Prostate gland (tissue), 2 donors: ENCODE data around the gene KCNQ1. TPM values are rescaled to one million over a fixed set of nuclear protein-coding genes. Genes with fewer than 3 reads are reported as not detected.

Experiments
- DNase-seq: peaks from one replicate; pipeline ENCODE4 v3.0.0-alpha.2; 2019; ENCODE audit warnings: low spot score
- H3K27ac ChIP-seq, 2 donors: fragments of 200-600 bp; sonication (generic); 2 replicates each; pipeline ENCODE4 v1.5.1; 2017 to 2019
- H3K27me3 ChIP-seq: fragments of 200-600 bp; sonication (generic); replicated peaks from 2 replicates; pipeline ENCODE4 v1.5.1; 2019; ENCODE audit not compliant: insufficient read depth
- H3K36me3 ChIP-seq, 2 donors: fragments of 200-600 bp; sonication (generic); 1 replicate in 1 of 2; 2 replicates in 1 of 2; pipeline versions ENCODE4 v1.5.1 to v1.8.1; 2017 to 2019
- H3K4me1 ChIP-seq: fragments of 200-600 bp; sonication (generic); replicated peaks from 2 replicates; pipeline ENCODE4 v1.5.1; 2019
- H3K4me3 ChIP-seq, 2 donors: fragments of 200-600 bp; sonication (generic); 2 replicates each; pipeline ENCODE4 v1.5.1; 2017 to 2019
- H3K9me3 ChIP-seq: fragments of 200-600 bp; sonication (generic); 2 replicates; pipeline ENCODE4 v1.5.1; 2017
- POLR2A ChIP-seq: fragments of 450-650 bp; IDR thresholded peaks from one replicate; pipeline ENCODE4 v1.6.1; 2016; ENCODE audit warnings: antibody characterized with exemption, mild to moderate bottlenecking
- POLR2AphosphoS5 ChIP-seq: sonication (generic); formaldehyde crosslinking; IDR thresholded peaks from one replicate; pipeline ENCODE4 v1.6.1; 2017; ENCODE audit warnings: antibody characterized with exemption
- WGBS: methylation state at CpG from one replicate; pipeline ENCODE4 v1.1.5; 2018; 5-methylcytosine and 5-hydroxymethylcytosine counted together
- intact Hi-C: fragments of 100-400 bp; cut with DNase I; formaldehyde crosslinking; loops from one replicate; pipeline ENCODE4 v1.14.2; 2022
- total RNA-seq, 2 donors: library from RNA; depleted of rRNA; stranded (reverse); fragments of >200 nt; gene quantifications; one replicate each; pipeline ENCODE4 v1.1.0, GENCODE V29; 2016
- TF ChIP-seq, protein P1 (sequence below), 4 experiments: fragments of 200-600 bp in 2 of 4; fragments of 450-650 bp in 2 of 4; sonication (generic) in 2 of 4; IDR thresholded peaks; 1 replicate in 3 of 4; 2 replicates in 1 of 4; pipeline ENCODE4 v1.5.1; 2016 to 2019; ENCODE audit warnings: antibody characterized with exemption in 4 of 4, mild to moderate bottlenecking in 2 of 4, moderate library complexity in 2 of 4

Gene KCNQ1
- total RNA-seq, 2 donors from 2014 or later, result 10.0 to 33.8 TPM

GRCh38 chr11:2701898-2702434 lies 257.2 kb downstream of the KCNQ1 start:
- no peaks in the 10 kb centered on the region for H3K36me3 ChIP-seq
- no peaks in the 10 kb centered on the region for H3K4me1 ChIP-seq
- H3K27ac ChIP-seq, result no peak overlapping the region
- TF ChIP-seq POLR2A (no peak), POLR2AphosphoS5 (no peak)
- TF ChIP-seq, protein P1, sequence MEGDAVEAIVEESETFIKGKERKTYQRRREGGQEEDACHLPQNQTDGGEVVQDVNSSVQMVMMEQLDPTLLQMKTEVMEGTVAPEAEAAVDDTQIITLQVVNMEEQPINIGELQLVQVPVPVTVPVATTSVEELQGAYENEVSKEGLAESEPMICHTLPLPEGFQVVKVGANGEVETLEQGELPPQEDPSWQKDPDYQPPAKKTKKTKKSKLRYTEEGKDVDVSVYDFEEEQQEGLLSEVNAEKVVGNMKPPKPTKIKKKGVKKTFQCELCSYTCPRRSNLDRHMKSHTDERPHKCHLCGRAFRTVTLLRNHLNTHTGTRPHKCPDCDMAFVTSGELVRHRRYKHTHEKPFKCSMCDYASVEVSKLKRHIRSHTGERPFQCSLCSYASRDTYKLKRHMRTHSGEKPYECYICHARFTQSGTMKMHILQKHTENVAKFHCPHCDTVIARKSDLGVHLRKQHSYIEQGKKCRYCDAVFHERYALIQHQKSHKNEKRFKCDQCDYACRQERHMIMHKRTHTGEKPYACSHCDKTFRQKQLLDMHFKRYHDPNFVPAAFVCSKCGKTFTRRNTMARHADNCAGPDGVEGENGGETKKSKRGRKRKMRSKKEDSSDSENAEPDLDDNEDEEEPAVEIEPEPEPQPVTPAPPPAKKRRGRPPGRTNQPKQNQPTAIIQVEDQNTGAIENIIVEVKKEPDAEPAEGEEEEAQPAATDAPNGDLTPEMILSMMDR (IDR thresholded peaks at IDR 0.05), result no peak
- H3K9me3 ChIP-seq, result no peaks in the 10 kb centered on the region
- intact Hi-C loops, result loop anchor here (2.0 to 5.0 kb wide), 2 partner anchors 125 to 183 kb away; partner anchors contain the start of gene CDKN1C
- no peaks in the 10 kb centered on the region for H3K27me3 ChIP-seq
- WGBS, result 97% methylated on average over 5 of the region's 5 CpGs
- H3K4me3 ChIP-seq, result no peak overlapping the region
- no peak for DNase-seq

DNA sequence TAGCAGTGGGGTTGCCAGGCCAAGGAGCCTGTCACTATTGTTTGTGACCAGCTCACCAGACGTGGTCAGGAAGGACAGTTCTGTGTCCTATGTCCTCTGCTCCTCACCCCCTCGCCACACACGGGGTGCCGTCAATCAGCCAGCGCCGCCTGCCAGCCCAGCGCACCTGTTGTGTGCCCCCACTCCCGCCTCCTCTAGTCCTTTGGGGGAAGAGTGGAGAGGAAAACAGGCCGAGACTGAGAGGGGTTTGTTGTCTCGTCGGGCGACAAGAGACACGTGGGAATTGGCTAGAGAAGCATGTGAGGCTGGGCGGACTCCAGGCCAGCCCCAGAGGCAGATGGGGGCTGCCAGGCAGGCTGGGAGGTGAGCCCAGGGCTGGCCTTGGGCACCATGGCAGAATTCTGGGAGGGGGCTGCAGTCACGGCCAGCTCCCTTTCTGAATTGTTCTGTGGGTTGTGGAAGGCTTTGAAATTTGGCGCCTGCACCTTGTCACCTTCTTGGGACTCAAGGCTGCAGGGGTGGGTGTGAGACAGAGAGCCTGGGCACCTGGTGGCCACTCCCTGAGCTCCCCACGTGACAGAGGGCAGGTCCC lies 258.1 kb downstream of the KCNQ1 start:
- TF ChIP-seq, protein P1 (IDR thresholded peaks at IDR 0.05), result no peak
- TF ChIP-seq POLR2AphosphoS5 (no peak), POLR2A (no peak)
- intact Hi-C loops, result loop anchor here (5.0 kb wide), 1 partner anchor 124 kb away; no protein-coding TSS in a partner anchor
- Histone ChIP-seq H3K27me3 (no peaks in the 10 kb centered on the region), H3K36me3 (no peaks in the 10 kb centered on the region), H3K27ac (no peak overlapping the region), H3K4me1 (no peaks in the 10 kb centered on the region), H3K4me3 (no peak overlapping the region), H3K9me3 (no peaks in the 10 kb centered on the region)
- no peak for DNase-seq
- 80% methylated on average over 17 of the region's 17 CpGs for WGBS

DNA sequence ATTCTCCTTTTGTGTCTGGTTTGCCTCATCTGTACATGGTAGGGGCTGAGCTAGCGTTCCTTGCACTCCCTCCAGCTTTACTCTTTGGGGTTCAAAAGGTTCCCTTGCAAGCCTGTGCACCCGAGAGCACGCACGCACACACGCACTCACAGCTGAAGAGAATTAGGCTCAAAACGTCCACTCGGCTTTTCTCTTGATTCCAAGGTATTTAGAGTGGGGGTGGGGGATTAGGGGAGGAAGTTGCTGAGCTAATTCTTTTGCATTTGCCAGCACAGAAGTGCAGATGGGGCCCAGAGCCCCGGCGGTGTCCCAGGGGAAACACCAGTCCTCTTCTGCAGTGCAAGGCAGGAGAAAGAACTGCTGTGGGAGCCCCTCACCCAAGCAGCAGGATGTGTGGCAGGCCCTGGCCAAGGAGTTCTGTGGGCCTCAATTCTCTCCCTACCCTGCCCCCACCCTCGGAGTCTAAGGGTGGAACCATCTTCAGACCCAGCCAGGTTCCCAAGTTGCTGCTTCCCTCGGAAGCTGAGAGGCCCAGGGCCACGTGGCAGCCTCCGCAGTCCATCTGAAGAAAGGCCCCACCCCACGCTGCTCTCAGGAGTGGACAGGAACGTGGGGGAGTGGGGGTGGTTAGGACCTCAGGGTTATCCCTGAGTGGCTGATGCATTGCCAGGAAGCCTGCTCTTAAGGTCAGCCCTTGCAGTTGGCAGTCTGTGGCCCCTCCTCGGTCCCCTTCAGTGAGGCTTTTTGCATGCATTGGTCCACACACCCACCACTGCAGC lies 258.7 kb downstream of the KCNQ1 start:
- Histone ChIP-seq H3K27me3 (no peaks in the 10 kb centered on the region), H3K4me3 (no peak overlapping the region), H3K4me1 (no peaks in the 10 kb centered on the region), H3K27ac (no peak overlapping the region), H3K36me3 (no peaks in the 10 kb centered on the region), H3K9me3 (no peaks in the 10 kb centered on the region)
- intact Hi-C loops, result loop anchor here (5.0 kb wide), 1 partner anchor 124 kb away; no protein-coding TSS in a partner anchor
- TF ChIP-seq POLR2A, result no peak
- TF ChIP-seq POLR2AphosphoS5, result no peak
- TF ChIP-seq, protein P1 (IDR thresholded peaks at IDR 0.05), result no peak
- 74% methylated on average over 16 of the region's 16 CpGs for WGBS
- no peak for DNase-seq

DNA sequence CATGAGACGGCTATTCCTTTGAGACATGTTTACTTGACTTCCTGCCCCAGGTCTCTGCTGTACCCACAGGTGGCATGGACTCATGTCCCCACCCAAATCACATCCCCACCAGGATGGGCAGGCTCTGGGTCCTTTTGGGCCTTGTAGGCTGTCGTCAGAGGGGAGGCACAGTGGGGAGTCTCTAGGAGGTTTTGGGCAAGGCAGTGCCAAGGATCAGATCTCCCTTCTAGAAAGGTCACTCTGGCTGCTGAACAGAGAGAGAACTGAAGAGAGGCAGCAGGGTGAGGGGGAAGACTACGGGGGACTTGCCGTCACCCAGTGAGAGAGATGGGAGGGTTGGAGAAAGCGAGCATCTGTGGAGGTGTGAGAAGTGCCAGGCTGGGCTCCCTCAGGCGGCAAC lies 259.5 kb downstream of the KCNQ1 start:
- DNase-seq, result no peak
- no peak overlapping the region for H3K4me3 ChIP-seq
- 93% methylated on average over 6 of the region's 6 CpGs for WGBS
- TF ChIP-seq, protein P1 (IDR thresholded peaks at IDR 0.05), result no peak
- no peak for TF ChIP-seq POLR2AphosphoS5
- no peak for TF ChIP-seq POLR2A
- H3K27me3 ChIP-seq, result no peaks in the 10 kb centered on the region
- H3K36me3 ChIP-seq, result no peaks in the 10 kb centered on the region
- no peak overlapping the region for H3K27ac ChIP-seq
- H3K9me3 ChIP-seq, result no peaks in the 10 kb centered on the region
- no peaks in the 10 kb centered on the region for H3K4me1 ChIP-seq
- intact Hi-C loops, result loop anchor here (5.0 kb wide), 1 partner anchor 123 kb away; no protein-coding TSS in a partner anchor
